Measurements from ENCODE around the gene KCNJ9.

Gene KCNJ9

DNA sequence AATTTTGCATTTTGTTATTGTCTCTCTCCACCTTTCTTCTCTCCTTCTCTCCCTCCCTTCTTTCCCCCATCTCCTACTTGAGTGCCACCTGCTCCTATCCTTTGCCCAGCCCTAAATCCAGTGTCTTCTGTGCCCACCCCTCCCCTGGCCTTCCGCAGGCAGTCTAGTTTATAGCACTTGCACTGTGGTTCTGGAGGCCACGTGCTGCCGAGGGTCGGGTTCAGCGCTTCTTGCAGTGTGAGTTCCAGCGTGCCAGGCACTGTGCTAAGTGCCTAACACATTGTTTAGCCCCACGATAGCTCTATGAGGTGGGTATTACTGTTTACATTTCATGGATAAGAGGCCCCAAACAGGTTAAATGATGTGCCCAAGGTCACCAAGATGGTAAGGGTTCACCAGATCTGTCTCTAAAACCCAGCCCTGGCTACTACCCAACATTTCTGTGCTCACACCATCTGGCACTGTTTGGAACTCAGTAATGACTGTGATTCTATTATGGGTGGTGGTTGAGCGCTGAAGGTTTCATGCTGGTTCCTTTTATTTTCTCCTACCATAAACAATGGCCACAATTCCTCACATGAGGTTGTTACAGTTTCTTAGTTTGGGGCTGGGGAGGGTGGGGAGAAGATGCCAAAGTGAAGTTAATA is 56.0 kb downstream of the KCNJ9 start:
- TF ChIP-seq, protein P1, sequence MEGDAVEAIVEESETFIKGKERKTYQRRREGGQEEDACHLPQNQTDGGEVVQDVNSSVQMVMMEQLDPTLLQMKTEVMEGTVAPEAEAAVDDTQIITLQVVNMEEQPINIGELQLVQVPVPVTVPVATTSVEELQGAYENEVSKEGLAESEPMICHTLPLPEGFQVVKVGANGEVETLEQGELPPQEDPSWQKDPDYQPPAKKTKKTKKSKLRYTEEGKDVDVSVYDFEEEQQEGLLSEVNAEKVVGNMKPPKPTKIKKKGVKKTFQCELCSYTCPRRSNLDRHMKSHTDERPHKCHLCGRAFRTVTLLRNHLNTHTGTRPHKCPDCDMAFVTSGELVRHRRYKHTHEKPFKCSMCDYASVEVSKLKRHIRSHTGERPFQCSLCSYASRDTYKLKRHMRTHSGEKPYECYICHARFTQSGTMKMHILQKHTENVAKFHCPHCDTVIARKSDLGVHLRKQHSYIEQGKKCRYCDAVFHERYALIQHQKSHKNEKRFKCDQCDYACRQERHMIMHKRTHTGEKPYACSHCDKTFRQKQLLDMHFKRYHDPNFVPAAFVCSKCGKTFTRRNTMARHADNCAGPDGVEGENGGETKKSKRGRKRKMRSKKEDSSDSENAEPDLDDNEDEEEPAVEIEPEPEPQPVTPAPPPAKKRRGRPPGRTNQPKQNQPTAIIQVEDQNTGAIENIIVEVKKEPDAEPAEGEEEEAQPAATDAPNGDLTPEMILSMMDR (IDR thresholded peaks at IDR 0.05; ENCODE audit: borderline replicate concordance, insufficient read depth, low read depth, low read length), result no peak
- no peak overlapping the region for H3K4me3 ChIP-seq (ENCODE audit: low read depth, low read length)

DNA sequence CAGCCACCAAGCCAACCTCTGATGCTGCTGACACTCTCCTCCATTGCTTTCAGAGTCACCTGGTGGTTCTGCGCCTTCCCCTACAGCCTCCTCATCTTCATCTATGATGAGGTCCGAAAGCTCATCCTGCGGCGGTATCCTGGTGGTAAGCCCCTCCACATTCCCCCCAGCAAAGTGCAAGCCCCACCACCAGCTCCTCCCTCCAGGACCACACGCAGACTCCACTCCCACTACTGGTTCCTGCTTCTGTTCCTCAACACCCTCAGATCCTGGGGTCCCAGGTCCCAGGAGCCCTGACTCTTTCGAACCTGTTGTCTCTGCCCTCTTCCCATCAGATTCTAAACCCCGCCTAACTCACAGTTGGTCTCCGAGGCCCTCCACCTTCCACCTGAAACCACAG is 58.5 kb downstream of the KCNJ9 start:
- TF ChIP-seq, protein P1 (IDR thresholded peaks at IDR 0.05; ENCODE audit: borderline replicate concordance, insufficient read depth, low read depth, low read length), result no peak
- no peak overlapping the region for H3K4me3 ChIP-seq (ENCODE audit: low read depth, low read length)
